Skin epidermis (tissue), 12 donors: Measurements from ENCODE around the gene IQGAP3.

Source experiments
- H3K27ac ChIP-seq, 21 experiments: fragments of 200-600 bp; sonication (generic) in 11 of 21; one replicate each; pipeline ENCODE4 v1.5.0; 2020; ENCODE audit warnings: mild to moderate bottlenecking in 3 of 21, inconsistent platforms in 2 of 21, moderate library complexity in 2 of 21
- H3K4me3 ChIP-seq, 7 experiments: fragments of 200-600 bp; sonication (generic) in 2 of 7; one replicate each; pipeline ENCODE4 v1.5.0; 2020; ENCODE audit warnings: inconsistent platforms in 2 of 7, mild to moderate bottlenecking in 2 of 7, moderate library complexity in 1 of 7

The IQGAP3 gene

DNA sequence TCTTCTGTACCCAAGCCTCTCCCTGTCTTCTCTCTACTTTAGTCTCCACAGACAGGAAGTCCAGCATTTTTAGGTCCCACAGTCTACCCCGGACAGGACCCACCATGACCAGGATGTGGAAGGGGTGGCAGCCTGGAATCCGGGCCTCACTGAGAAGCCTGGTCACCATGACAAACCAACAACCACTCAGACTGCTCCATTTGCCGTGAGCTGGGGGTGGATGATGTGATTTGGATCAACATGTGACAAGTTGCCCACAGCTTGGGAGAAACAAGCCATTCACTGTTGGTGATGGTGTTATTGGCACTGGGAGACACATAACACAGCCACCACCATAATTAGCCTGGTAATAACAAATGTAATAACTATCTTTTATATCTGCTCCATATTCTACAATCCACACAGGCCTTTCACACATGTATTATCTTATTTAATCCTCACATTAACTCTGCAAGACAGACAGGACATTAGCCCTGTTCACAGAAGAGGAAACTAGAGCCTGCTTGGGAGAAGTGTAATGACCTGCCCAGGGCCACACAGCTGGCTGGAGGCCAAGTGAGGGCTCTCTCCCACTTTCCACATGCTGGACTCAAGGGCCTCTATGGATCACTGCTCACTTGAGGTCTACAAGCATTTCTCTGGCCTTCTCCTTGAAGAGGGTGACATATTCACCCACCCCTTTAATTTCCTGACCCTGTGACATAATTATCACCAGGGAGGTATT, 94.7 kb downstream of the IQGAP3 start:
- H3K4me3 ChIP-seq: no peak overlapping the region

DNA sequence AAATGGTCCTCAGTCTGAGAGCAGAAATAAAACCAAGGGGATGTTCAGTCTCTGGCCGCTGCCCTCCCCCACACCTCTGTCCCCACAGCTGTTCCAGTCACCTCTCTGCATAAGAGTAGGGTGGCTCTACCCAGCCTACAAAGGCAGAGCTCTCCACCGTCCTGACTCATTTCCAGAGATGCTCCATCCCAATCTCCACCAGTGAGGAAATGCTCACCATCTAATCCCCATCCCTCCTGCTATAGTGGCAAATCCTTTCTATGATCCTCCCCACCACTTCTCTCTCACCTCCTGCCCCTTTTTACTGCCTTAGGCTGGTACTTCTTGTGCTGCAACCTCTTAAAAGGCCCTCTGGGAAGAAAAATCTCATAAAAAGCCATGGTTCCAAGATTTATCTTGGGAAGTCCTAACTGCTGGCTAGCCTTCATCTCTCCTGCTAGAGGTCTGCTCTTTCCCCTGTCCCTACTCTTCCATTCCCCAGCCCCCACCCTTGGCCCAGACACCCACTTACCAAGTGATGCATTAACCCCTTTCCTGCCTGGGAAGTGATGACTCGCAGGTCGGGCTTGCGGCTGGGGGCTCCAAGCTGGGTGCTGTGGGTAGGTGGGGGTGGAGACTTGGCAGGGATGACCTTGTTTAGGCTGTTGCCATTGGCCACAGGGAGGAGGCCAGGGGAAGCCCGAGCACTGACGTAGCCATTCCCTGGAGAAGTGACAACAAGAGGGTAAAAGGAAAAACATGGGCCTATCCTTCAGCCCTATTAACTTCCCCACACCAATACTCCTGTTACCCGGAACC, 95.7 kb downstream of the IQGAP3 start:
- Histone ChIP-seq H3K4me3 (no peak overlapping the region), H3K27ac (peak overlapping the region in 14 of 21 experiments; percentile 1 to 79 (median 60))

More for the DNA sequence above, 94.7 kb downstream of the IQGAP3 start:
- peak overlapping the region in 12 of 21 experiments; percentile 19 to 79 (median 65) for H3K27ac ChIP-seq

DNA sequence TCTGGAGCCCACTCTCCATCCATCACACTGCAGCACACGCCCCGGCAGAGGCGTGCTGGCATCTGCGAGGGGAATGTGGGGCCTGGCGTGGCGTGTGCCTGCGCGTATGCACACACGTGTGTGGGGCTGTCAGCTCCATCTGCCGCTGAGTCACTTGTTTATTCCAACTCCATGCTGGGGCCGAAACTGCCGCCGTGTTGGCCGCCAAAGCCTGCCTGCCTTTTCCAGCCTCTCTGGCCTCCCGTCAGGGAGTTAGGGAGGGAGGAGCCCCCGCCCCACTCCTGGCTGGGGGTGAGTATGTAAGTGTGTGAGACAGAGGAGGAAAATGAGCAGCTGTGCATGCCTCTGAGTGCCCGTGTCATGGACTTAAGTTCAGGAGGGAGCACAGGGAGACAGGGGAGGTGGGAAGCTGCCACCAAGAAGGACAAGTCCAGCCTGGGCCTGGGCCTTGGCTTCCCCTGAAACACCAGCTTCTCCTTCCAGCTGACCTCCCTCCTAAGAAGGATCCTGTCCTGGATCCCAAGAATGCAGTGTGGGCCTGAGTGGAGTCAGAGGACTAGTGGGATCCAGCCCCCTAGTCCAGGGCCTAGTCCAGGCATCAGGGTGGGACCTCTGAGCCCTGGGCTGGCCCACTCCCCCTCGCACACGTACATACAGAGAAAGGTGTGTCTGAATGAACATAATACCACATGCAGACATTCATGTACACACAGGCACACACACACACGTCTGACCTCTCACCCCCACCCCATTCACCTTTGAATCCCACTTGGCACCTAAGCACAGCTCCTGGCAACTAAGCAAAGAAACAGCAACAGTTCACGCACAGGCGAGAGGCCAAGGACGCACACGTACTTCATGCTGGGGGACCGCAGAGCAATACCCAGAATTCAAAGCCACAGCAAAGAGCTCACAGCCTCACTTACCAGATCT, 96.5 kb downstream of the IQGAP3 start:
- Histone ChIP-seq H3K4me3 (no peak overlapping the region), H3K27ac (peak overlapping the region in 14 of 21 experiments; percentile 16 to 79 (median 60))
